ENCODE measurements around the gene ZYG11B. TPM values are rescaled to one million over a fixed set of nuclear protein-coding genes. Genes with fewer than 3 reads are reported as not detected.
A peak's percentile ranks its signal among the peaks of the same experiment; 100 is the strongest.
"Not testable (repeated sequence)": the region's sequence is repeated elsewhere in the genome, so short reads cannot be mapped to it uniquely, and the experiment has no call there.

ZYG11B gene
- 10 to 100 TPM; 10.0 to 12.7 TPM for total RNA-seq

DNA sequence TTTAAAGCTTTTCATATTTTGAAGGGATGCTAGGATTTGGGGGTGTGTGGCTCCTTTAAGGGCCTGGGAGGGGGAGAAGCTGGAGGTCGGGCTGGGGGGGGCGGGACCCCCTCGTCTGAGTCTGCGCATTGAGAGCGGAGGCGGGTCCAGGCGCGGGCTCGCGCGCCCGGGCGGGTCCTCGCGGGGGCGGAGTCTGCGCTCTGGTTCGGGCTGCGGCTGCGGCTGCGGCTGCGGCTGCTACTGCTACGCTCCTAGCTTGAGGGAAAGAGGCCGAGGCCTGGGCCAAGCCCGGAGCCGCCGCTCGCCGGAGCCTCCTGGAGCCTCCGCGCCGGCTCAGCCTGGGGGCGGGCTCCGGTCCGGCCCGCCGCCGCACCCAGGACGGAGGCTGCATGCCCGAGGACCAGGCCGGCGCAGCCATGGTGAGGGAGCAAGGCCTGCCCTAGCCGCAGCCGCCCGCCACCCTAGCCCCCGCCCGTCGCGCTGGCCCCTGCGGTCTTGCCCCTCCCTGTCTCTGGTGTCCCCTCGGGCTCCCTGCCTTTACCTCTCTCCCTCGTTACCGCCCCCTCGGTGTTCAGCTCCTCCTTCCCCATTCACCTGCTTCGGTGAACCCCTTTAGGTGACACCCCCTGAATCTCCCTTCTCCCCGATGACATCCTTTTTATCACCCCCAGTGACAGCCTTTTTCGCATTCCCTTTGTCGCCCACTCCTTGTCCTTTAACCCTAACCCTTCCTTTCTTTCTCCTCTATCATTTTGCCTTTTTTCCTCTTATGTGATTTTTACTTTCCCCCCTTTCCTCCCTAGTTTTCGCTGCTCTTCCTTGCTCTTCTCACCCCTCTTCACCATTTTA lies at the start of gene ZYG11B:
Gene ZYG11B (plus strand): TSS at position 189 of the 849 bp plus-strand sequence. CDS start 201 bp downstream, at position 390.
- peak; percentile 93 for ATAC-seq (replicated peaks)
- H3K4me1 Mint-ChIP-seq, result peaks cover 14% of the 10 kb centered on the region

DNA sequence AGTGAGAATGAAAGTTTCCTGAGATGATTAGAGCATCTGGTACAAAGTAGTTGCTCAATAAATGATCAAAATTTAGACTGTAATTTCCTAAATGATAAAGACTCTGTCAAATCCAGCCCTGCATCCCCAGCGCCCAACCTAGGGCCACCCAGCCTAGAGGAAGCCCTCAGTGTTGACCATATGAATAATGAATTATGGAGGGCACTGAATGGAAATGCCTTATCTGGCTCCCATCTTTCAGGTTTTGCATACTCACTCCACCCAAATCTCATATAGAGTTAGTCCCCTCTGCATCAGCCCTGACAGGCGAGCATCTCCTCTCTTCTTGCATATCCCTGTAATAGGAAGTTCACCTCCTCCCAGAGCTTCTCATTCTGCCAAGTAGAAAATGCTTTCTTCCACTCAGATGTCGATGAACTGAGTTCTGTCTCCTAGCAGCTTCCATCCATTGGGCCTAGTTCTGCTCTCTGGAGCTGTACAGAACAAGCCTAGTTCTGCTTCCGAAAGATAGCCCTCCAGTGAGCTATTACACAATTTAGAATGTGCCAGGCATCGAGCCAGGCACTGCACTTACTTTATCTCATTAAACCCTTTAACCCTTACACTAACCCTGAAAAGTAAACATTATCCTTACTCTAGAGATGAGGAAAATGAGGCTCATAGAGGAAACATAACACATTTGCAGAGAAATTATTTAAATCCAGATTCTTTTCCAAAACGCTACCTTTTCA lies 49.0 kb upstream of the ZYG11B start:
- H3K27ac Mint-ChIP-seq, result no peak overlapping the region
- no peaks in the 10 kb centered on the region for H3K27me3 Mint-ChIP-seq
- no peak for ATAC-seq (replicated peaks)

More for the DNA sequence above, at the start of gene ZYG11B:
- Mint-ChIP-seq H3K27me3 (no peaks in the 10 kb centered on the region), H3K9me3 (no peaks in the 10 kb centered on the region), H3K27ac (peak within 1 kb of the TSS; percentile 87), H3K36me3 (ENCODE audit: low read depth) (no peaks in the 10 kb centered on the region), H3K4me3 (peak within 1 kb of the TSS; percentile 91)

DNA sequence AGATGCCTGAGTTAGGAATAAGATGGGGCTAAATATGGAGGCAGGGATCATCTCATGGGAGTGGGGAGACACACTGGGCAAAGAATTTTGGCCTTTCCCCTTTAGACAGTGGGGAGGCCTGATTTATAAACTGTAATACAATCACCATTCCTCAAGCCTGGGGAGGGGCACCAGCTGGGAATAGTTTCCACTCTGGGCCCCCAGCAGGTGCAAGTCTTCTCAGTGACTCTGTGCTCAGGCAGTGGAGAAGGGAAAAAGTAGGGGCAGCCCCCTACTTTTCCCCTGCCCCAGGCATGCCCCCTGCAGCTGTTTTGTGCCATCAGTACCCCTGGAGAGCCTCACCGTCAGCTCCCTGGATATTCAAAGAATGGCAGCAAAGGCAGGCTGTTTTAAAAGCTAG lies 47.2 kb upstream of the ZYG11B start:
- Mint-ChIP-seq H3K4me1 (no peaks in the 10 kb centered on the region), H3K9me3 (no peaks in the 10 kb centered on the region), H3K27me3 (no peaks in the 10 kb centered on the region)

More for the DNA sequence above, 49.0 kb upstream of the ZYG11B start:
- no peak overlapping the region for H3K4me3 Mint-ChIP-seq
- no peaks in the 10 kb centered on the region for H3K9me3 Mint-ChIP-seq
- no peaks in the 10 kb centered on the region for H3K4me1 Mint-ChIP-seq
- H3K36me3 Mint-ChIP-seq (ENCODE audit: low read depth), result no peaks in the 10 kb centered on the region

DNA sequence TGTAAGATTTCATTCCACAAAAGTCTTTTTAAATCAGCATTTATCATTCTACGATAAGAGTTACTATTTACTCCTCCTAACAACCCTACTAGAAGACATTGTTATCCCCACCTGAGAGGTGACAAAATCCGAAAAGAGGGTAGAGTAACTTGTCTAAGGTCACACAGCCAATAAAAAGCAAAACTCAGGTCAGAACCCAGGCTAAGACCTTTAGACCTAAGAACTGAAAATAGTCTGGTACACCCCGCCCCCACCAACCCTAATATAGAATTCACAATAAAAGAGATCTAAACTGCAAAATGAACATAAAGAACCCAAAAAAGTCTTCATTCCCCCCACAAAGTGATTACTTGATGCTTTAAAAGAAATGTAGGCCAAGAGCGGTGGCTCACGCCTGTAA lies 46.8 kb upstream of the ZYG11B start:
- Mint-ChIP-seq H3K27me3 (no peaks in the 10 kb centered on the region), H3K9me3 (no peaks in the 10 kb centered on the region), H3K4me3 (no peak overlapping the region), H3K36me3 (ENCODE audit: low read depth) (no peaks in the 10 kb centered on the region), H3K4me1 (no peaks in the 10 kb centered on the region), H3K27ac (peak overlapping the region; percentile 68)
- no peak for ATAC-seq (replicated peaks)

More for the DNA sequence above, 47.2 kb upstream of the ZYG11B start:
- no peaks in the 10 kb centered on the region for H3K36me3 Mint-ChIP-seq (ENCODE audit: low read depth)
- peak overlapping the region; percentile 68 for H3K27ac Mint-ChIP-seq
- ATAC-seq (replicated peaks), result no peak
- no peak overlapping the region for H3K4me3 Mint-ChIP-seq

- ATAC-seq (replicated peaks), result no peak
These were observed 45.9 kb upstream of the ZYG11B start for GRCh38 chr1:52680353-52680752.

DNA sequence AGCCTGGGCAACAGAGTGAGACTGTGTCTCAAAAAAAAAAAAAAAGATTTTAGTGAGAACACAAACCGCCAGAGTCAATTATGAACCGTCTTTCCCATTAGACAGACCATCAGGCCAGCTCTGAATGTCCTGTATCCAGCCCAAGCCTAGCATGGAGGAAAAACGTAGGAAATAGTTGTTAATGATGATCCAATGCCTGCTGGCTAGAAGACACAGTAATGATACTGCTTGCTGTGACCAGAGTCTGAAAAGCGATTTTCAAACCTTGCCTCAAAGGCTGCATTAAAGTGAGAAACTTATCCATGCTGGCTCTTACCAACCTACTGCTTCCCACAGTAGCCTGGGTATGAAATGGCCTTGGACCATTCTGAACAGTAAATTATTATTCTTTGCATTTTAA lies 45.1 kb upstream of the ZYG11B start:
- no peaks in the 10 kb centered on the region for H3K9me3 Mint-ChIP-seq
- peaks cover 13% of the 10 kb centered on the region for H3K36me3 Mint-ChIP-seq (ENCODE audit: low read depth)
- H3K4me1 Mint-ChIP-seq, result peaks cover 3% of the 10 kb centered on the region
- no peak overlapping the region for H3K4me3 Mint-ChIP-seq
- no peaks in the 10 kb centered on the region for H3K27me3 Mint-ChIP-seq
- H3K27ac Mint-ChIP-seq, result no peak overlapping the region
- ATAC-seq (replicated peaks), result no peak

More at GRCh38 chr1:52680353-52680752, 45.9 kb upstream of the ZYG11B start:
- no peaks in the 10 kb centered on the region for H3K27me3 Mint-ChIP-seq
- H3K27ac Mint-ChIP-seq, result peak overlapping the region; percentile 39
- H3K4me3 Mint-ChIP-seq, result no peak overlapping the region
- no peaks in the 10 kb centered on the region for H3K9me3 Mint-ChIP-seq
- H3K36me3 Mint-ChIP-seq (ENCODE audit: low read depth), result peaks cover 7% of the 10 kb centered on the region
- H3K4me1 Mint-ChIP-seq, result no peaks in the 10 kb centered on the region

DNA sequence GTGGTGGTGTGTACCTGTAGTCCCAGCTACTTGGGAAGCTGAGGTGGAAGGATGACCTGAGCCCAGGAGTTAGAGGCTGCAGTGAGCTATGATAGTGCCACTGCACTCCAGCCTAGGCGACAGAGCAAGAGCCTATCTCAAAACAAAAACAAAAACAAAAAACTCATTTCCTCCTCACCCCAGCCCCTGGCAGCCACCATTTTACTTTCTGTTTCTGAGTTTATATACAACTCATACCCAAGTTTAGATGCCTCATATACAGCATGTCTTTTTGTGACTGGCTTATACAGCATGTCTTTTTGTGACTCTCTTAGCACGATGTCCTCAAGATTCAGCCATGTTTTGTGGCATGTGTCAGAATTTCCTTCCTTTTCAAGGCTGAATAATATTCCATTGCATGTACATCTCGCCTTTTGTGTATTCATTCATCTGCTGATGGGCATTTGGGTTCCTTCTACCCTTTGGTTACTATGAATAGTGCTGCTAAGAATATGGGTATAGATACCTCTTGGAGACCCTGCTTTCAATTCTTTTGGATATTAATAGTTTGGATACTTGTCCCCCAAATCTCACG lies 42.8 kb upstream of the ZYG11B start:
- Mint-ChIP-seq H3K27ac (peak overlapping the region; percentile 18), H3K36me3 (ENCODE audit: low read depth) (peaks cover 36% of the 10 kb centered on the region), H3K4me3 (no peak overlapping the region), H3K9me3 (no peaks in the 10 kb centered on the region), H3K27me3 (no peaks in the 10 kb centered on the region), H3K4me1 (peaks cover 5% of the 10 kb centered on the region)
- peak; percentile 54 for ATAC-seq (replicated peaks)

DNA sequence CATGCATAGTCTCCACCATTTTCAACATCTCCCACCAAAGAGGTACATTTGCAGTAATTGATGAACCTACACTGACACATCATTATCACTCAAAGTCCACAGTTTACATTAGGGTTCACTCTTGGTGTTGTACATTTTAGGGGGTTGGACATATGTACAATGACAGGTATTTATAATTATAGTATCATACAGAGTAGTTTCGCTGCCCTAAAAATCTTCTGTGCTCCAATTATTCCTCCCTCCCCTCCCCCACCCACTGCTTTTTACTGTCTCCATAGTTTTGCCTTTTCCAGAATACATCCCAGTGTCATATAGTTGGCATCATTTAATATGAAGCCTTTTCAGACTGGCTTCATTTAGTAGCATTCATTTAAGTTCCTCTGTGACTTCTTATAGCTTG lies 41.7 kb upstream of the ZYG11B start:
- Mint-ChIP-seq H3K9me3 (no peaks in the 10 kb centered on the region), H3K4me1 (peaks cover 5% of the 10 kb centered on the region), H3K27me3 (no peaks in the 10 kb centered on the region), H3K4me3 (no peak overlapping the region), H3K27ac (no peak overlapping the region), H3K36me3 (ENCODE audit: low read depth) (peaks cover 45% of the 10 kb centered on the region)
- no peak for ATAC-seq (replicated peaks)

- Mint-ChIP-seq H3K27ac (peak overlapping the region; percentile 63), H3K4me3 (peak overlapping the region; percentile 22), H3K36me3 (ENCODE audit: low read depth) (peaks cover 59% of the 10 kb centered on the region)
- not testable (repeated sequence) for H3K4me1 Mint-ChIP-seq, H3K9me3 Mint-ChIP-seq, H3K27me3 Mint-ChIP-seq
- ATAC-seq (replicated peaks), result peak; percentile 96
These were observed 39.9 kb upstream of the ZYG11B start for GRCh38 chr1:52686261-52686751.

- H3K4me1 Mint-ChIP-seq, result peaks cover 5% of the 10 kb centered on the region
- peaks cover 65% of the 10 kb centered on the region for H3K36me3 Mint-ChIP-seq (ENCODE audit: low read depth)
- no peaks in the 10 kb centered on the region for H3K27me3 Mint-ChIP-seq
- peak overlapping the region; percentile 22 for H3K4me3 Mint-ChIP-seq
- no peaks in the 10 kb centered on the region for H3K9me3 Mint-ChIP-seq
- no peak for ATAC-seq (replicated peaks)
- peak overlapping the region; percentile 63 for H3K27ac Mint-ChIP-seq
These were observed 39.4 kb upstream of the ZYG11B start for GRCh38 chr1:52686830-52687229.

DNA sequence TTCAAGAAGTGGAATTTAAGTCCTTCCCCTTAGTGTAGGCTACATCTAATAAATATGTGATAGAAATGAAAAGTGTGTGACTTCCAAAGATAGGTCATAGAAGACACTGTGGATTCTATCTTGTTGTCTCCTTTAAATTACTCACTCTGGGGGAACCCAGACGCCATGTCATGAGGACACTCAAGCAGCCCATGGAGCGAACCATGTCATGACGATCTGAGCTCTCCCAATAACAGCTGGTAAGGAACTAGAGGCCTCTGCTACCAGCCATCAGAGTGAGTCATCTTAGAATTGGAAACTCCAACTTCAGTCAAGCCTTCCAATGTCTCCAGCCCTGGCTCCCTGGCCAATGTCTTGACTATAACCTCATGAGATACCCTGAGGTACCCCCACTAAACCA lies 34.4 kb upstream of the ZYG11B start:
- Mint-ChIP-seq H3K27me3 (no peaks in the 10 kb centered on the region), H3K36me3 (ENCODE audit: low read depth) (peaks cover 59% of the 10 kb centered on the region), H3K9me3 (no peaks in the 10 kb centered on the region), H3K4me1 (peaks cover 9% of the 10 kb centered on the region), H3K4me3 (no peak overlapping the region), H3K27ac (peak overlapping the region; percentile 3)
- no peak for ATAC-seq (replicated peaks)

GRCh38 chr1:52692697-52693096 lies 33.6 kb upstream of the ZYG11B start:
- H3K4me3 Mint-ChIP-seq, result no peak overlapping the region
- peaks cover 51% of the 10 kb centered on the region for H3K36me3 Mint-ChIP-seq (ENCODE audit: low read depth)
- no peak overlapping the region for H3K27ac Mint-ChIP-seq
- H3K4me1 Mint-ChIP-seq, result peaks cover 13% of the 10 kb centered on the region
- H3K27me3 Mint-ChIP-seq, result no peaks in the 10 kb centered on the region
- H3K9me3 Mint-ChIP-seq, result no peaks in the 10 kb centered on the region
- no peak for ATAC-seq (replicated peaks)

DNA sequence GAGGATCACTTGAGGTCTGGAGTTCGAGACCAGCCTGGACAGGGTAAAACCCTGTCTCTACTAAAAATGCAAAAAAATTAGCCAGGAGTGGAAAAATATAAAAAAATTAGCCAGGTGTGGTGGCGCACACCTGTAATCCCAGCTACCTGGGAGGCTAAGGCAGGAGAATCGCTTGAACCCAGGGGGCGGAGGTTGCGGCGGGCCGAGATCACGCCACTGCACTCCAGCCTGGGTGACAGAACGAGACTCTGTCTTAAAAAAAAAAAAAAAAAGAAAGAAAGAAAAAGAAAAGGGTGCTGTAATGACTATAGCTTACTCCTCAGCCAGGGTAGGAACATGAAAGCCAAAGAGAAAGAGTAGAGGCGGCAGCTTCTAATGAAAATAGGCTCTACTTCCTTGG lies 32.9 kb upstream of the ZYG11B start:
- H3K27me3 Mint-ChIP-seq; ATAC-seq (replicated peaks); H3K4me3 Mint-ChIP-seq; H3K9me3 Mint-ChIP-seq; H3K27ac Mint-ChIP-seq: not testable (repeated sequence)
- peaks cover 13% of the 10 kb centered on the region for H3K4me1 Mint-ChIP-seq
- H3K36me3 Mint-ChIP-seq (ENCODE audit: low read depth), result peaks cover 44% of the 10 kb centered on the region

- Mint-ChIP-seq H3K27ac (no peak overlapping the region), H3K4me1 (peaks cover 13% of the 10 kb centered on the region), H3K27me3 (no peaks in the 10 kb centered on the region), H3K9me3 (no peaks in the 10 kb centered on the region), H3K36me3 (ENCODE audit: low read depth) (peaks cover 39% of the 10 kb centered on the region), H3K4me3 (no peak overlapping the region)
- no peak for ATAC-seq (replicated peaks)
These were observed 32.4 kb upstream of the ZYG11B start for GRCh38 chr1:52693843-52694242.
